Measurements from ENCODE around the gene NPHP1. TPM values are rescaled to one million over a fixed set of nuclear protein-coding genes. Genes with fewer than 3 reads are reported as not detected.
"Not testable (repeated sequence)": the region's sequence is repeated elsewhere in the genome, so short reads cannot be mapped to it uniquely, and the experiment has no call there.

The NPHP1 gene
- total and polyA plus RNA-seq, 4 experiments from 2014 or later, result 0.23 to 1.3 (median 0.91) TPM

- ChIA-PET POLR2A (ENCODE audit: partially characterized antibody) (no interaction called here), CTCF (ENCODE audit: partially characterized antibody) (no interaction called here)
- intact Hi-C loops (cut with micrococcal nuclease), result no loop called here
- peaks cover 17 to 28% of the 10 kb centered on the region in 2 donors for H3K27me3 Mint-ChIP-seq
- Histone ChIP-seq H3K27me3 (ENCODE audit: insufficient read depth, low read length) (no peaks in the 10 kb centered on the region), H3K9me3 (ENCODE audit: control insufficient read depth in 1 of 2, low read length in 2 of 2) (no peaks in the 10 kb centered on the region), H3K36me3 (ENCODE audit: insufficient read depth, low read length) (no peaks in the 10 kb centered on the region), H3K4me1 (ENCODE audit: insufficient read depth, low read length) (no peaks in the 10 kb centered on the region), H3K4me3 (ENCODE audit: low read length in 2 of 2) (no peak overlapping the region), H3K27ac (ENCODE audit: low read depth, low read length) (no peak overlapping the region)
- peaks cover 0 to 2% (median 0%) of the 10 kb centered on the region in 8 donors for H3K9me3 Mint-ChIP-seq
- no peak overlapping the region for H3K4me3 Mint-ChIP-seq
- no peak for DNase-seq
- no peaks in the 10 kb centered on the region for H3K36me3 Mint-ChIP-seq
- H3K27ac Mint-ChIP-seq, result no peak overlapping the region
- peaks cover 0 to 1% (median under 1%) of the 10 kb centered on the region in 4 donors for H3K4me1 Mint-ChIP-seq
These were observed 103.5 kb downstream of the NPHP1 start for GRCh38 chr2:110101280-110101844.

DNA sequence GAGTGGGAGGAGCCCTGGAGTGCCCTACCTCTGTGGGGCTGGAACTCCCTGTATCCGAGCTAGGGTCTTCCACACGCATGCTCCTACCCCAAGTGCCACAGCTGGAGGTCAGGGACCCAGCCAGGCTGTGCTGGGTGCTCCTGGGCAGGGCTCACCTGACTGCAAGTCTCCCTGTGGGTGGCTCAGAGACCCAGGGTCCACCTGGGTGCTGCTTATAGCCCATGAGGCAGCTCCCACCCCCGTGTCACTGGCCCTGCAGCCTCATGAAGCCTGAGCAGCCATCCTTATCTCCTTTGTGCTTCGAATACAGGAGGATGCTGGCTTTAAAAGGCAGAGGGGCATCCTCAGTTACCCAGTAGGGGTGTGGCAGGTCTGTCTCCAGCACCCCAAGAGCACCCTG, 103.9 kb downstream of the NPHP1 start:
- DNase-seq; CTCF ChIA-PET (ENCODE audit: partially characterized antibody): not testable (repeated sequence)
- H3K27me3 Mint-ChIP-seq, result peaks cover 14 to 24% of the 10 kb centered on the region in 2 donors

GRCh38 chr2:110100480-110100879, 104.3 kb downstream of the NPHP1 start:
- POLR2A ChIA-PET (ENCODE audit: partially characterized antibody), result no interaction called here
- H3K9me3 ChIP-seq (ENCODE audit: control insufficient read depth in 1 of 2, low read length in 2 of 2), result no peaks in the 10 kb centered on the region
- intact Hi-C loops (cut with micrococcal nuclease), result no loop called here
- no peak overlapping the region for H3K27ac ChIP-seq (ENCODE audit: low read depth, low read length)
- H3K27ac Mint-ChIP-seq, result no peak overlapping the region
- CTCF ChIA-PET (ENCODE audit: partially characterized antibody), result no interaction called here
- no peaks in the 10 kb centered on the region for H3K4me1 ChIP-seq (ENCODE audit: insufficient read depth, low read length)
- H3K4me3 ChIP-seq (ENCODE audit: low read length in 2 of 2), result no peak overlapping the region
- H3K9me3 Mint-ChIP-seq, result peaks cover 0 to 2% (median 0%) of the 10 kb centered on the region in 8 donors
- no peak for DNase-seq
- H3K4me3 Mint-ChIP-seq, result no peak overlapping the region
- H3K36me3 ChIP-seq (ENCODE audit: insufficient read depth, low read length), result no peaks in the 10 kb centered on the region
- peaks cover 0 to 1% (median under 1%) of the 10 kb centered on the region in 4 donors for H3K4me1 Mint-ChIP-seq
- peaks cover 14 to 22% of the 10 kb centered on the region in 2 donors for H3K27me3 Mint-ChIP-seq
- no peaks in the 10 kb centered on the region for H3K36me3 Mint-ChIP-seq
- no peaks in the 10 kb centered on the region for H3K27me3 ChIP-seq (ENCODE audit: insufficient read depth, low read length)

More for the DNA sequence above, 103.9 kb downstream of the NPHP1 start:
- H3K27ac ChIP-seq (ENCODE audit: low read depth, low read length); H3K27me3 ChIP-seq (ENCODE audit: insufficient read depth, low read length); H3K27ac Mint-ChIP-seq; POLR2A ChIA-PET (ENCODE audit: partially characterized antibody); H3K36me3 Mint-ChIP-seq; H3K4me3 ChIP-seq (ENCODE audit: low read length in 2 of 2); intact Hi-C loops (cut with micrococcal nuclease); H3K4me3 Mint-ChIP-seq; H3K9me3 Mint-ChIP-seq; H3K36me3 ChIP-seq (ENCODE audit: insufficient read depth, low read length); H3K9me3 ChIP-seq (ENCODE audit: control insufficient read depth in 1 of 2, low read length in 2 of 2); H3K4me1 ChIP-seq (ENCODE audit: insufficient read depth, low read length); H3K4me1 Mint-ChIP-seq: not testable (repeated sequence)

GRCh38 chr2:110099471-110100225, 105.2 kb downstream of the NPHP1 start:
- CTCF ChIA-PET (ENCODE audit: partially characterized antibody), result no interaction called here
- no peak for DNase-seq
- no peaks in the 10 kb centered on the region for H3K9me3 ChIP-seq (ENCODE audit: control insufficient read depth in 1 of 2, low read length in 2 of 2)
- H3K27me3 Mint-ChIP-seq, result peaks cover 10 to 18% of the 10 kb centered on the region in 2 donors
- H3K27ac ChIP-seq (ENCODE audit: low read depth, low read length), result no peak overlapping the region
- no peaks in the 10 kb centered on the region for H3K27me3 ChIP-seq (ENCODE audit: insufficient read depth, low read length)
- H3K9me3 Mint-ChIP-seq, result peaks cover 0 to 2% (median 0%) of the 10 kb centered on the region in 8 donors
- H3K4me3 Mint-ChIP-seq, result no peak overlapping the region
- H3K36me3 ChIP-seq (ENCODE audit: insufficient read depth, low read length), result no peaks in the 10 kb centered on the region
- no peak overlapping the region for H3K4me3 ChIP-seq (ENCODE audit: low read length in 2 of 2)
- intact Hi-C loops (cut with micrococcal nuclease), result no loop called here
- POLR2A ChIA-PET (ENCODE audit: partially characterized antibody), result no interaction called here
- no peaks in the 10 kb centered on the region for H3K4me1 ChIP-seq (ENCODE audit: insufficient read depth, low read length)
- no peak overlapping the region for H3K27ac Mint-ChIP-seq
- H3K36me3 Mint-ChIP-seq, result no peaks in the 10 kb centered on the region
- H3K4me1 Mint-ChIP-seq, result peaks cover 0 to 1% (median under 1%) of the 10 kb centered on the region in 4 donors

- Histone ChIP-seq H3K36me3 (ENCODE audit: insufficient read depth, low read length) (no peaks in the 10 kb centered on the region), H3K4me1 (ENCODE audit: insufficient read depth, low read length) (no peaks in the 10 kb centered on the region), H3K27me3 (ENCODE audit: insufficient read depth, low read length) (no peaks in the 10 kb centered on the region), H3K4me3 (ENCODE audit: low read length in 2 of 2) (no peak overlapping the region), H3K9me3 (ENCODE audit: control insufficient read depth in 1 of 2, low read length in 2 of 2) (no peaks in the 10 kb centered on the region), H3K27ac (ENCODE audit: low read depth, low read length) (no peak overlapping the region)
- CTCF ChIA-PET (ENCODE audit: partially characterized antibody), result no interaction called here
- peaks cover 4 to 12% of the 10 kb centered on the region in 2 donors for H3K27me3 Mint-ChIP-seq
- H3K27ac Mint-ChIP-seq, result no peak overlapping the region
- H3K36me3 Mint-ChIP-seq, result no peaks in the 10 kb centered on the region
- no peak for DNase-seq
- H3K4me3 Mint-ChIP-seq, result no peak overlapping the region
- H3K9me3 Mint-ChIP-seq, result peaks cover 0 to 2% (median 0%) of the 10 kb centered on the region in 8 donors
- POLR2A ChIA-PET (ENCODE audit: partially characterized antibody), result no interaction called here
- intact Hi-C loops (cut with micrococcal nuclease), result no loop called here
- peaks cover 0 to 1% (median under 1%) of the 10 kb centered on the region in 4 donors for H3K4me1 Mint-ChIP-seq
These were observed 105.8 kb downstream of the NPHP1 start for GRCh38 chr2:110099038-110099425.

GRCh38 chr2:110097506-110098220, 107.2 kb downstream of the NPHP1 start:
- POLR2A ChIA-PET (ENCODE audit: partially characterized antibody), result no interaction called here
- Histone ChIP-seq H3K36me3 (ENCODE audit: insufficient read depth, low read length) (no peaks in the 10 kb centered on the region), H3K27me3 (ENCODE audit: insufficient read depth, low read length) (no peaks in the 10 kb centered on the region), H3K27ac (ENCODE audit: low read depth, low read length) (no peak overlapping the region), H3K4me3 (ENCODE audit: low read length in 2 of 2) (no peak overlapping the region), H3K4me1 (ENCODE audit: insufficient read depth, low read length) (no peaks in the 10 kb centered on the region), H3K9me3 (ENCODE audit: control insufficient read depth in 1 of 2, low read length in 2 of 2) (no peaks in the 10 kb centered on the region)
- intact Hi-C loops (cut with micrococcal nuclease), result no loop called here
- Mint-ChIP-seq H3K36me3 (no peaks in the 10 kb centered on the region), H3K27ac (no peak overlapping the region), H3K4me3 (no peak overlapping the region), H3K4me1 (peaks cover 0 to 1% (median under 1%) of the 10 kb centered on the region in 4 donors), H3K27me3 (peaks cover 3 to 8% of the 10 kb centered on the region in 2 donors), H3K9me3 (no peaks in the 10 kb centered on the region)
- CTCF ChIA-PET (ENCODE audit: partially characterized antibody), result no interaction called here
- no peak for DNase-seq

DNA sequence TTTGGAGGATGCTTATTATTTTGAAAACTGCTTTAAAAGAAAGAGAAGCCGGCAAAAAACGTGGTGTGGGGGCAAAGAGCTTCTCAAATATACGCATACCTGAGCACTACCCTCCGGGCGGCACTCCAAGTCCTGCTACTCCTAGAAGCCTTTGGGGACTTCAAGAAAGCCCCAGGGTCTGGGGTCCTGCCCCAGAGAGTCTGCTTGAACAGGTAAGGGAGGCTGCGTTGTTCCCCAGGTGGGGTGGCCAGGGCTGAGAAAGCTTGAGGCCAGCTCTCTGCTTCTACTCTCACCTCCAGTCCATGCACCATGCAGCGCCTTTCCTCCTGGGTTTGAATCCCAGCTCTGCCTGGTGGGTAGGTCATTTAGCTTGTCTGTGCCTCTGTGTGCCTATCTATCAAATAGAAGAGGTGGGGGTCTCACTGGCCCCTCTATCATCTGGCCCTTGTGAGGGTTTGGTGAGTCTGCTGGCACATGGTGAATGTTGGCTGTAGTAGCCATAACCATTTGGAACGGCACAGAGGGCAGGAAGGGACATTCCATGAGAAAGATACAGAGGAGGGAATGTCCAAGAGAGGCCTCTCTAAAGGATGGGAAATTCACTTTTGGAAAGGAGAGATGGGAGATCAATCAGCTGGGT, 108.7 kb downstream of the NPHP1 start:
- ChIA-PET CTCF (ENCODE audit: partially characterized antibody) (no interaction called here), POLR2A (ENCODE audit: partially characterized antibody) (no interaction called here)

More for the DNA sequence above, 108.7 kb downstream of the NPHP1 start:
- no peak overlapping the region for H3K4me3 Mint-ChIP-seq
- no peaks in the 10 kb centered on the region for H3K9me3 ChIP-seq (ENCODE audit: control insufficient read depth in 1 of 2, low read length in 2 of 2)
- intact Hi-C loops (cut with micrococcal nuclease), result no loop called here
- H3K4me3 ChIP-seq (ENCODE audit: low read length in 2 of 2), result no peak overlapping the region
- no peak for DNase-seq
- no peaks in the 10 kb centered on the region for H3K4me1 Mint-ChIP-seq
- H3K36me3 Mint-ChIP-seq, result no peaks in the 10 kb centered on the region
- no peak overlapping the region for H3K27ac Mint-ChIP-seq
- no peaks in the 10 kb centered on the region for H3K9me3 Mint-ChIP-seq
- H3K27me3 Mint-ChIP-seq, result no peaks in the 10 kb centered on the region
- H3K27ac ChIP-seq (ENCODE audit: low read depth, low read length), result no peak overlapping the region
- H3K27me3 ChIP-seq (ENCODE audit: insufficient read depth, low read length), result no peaks in the 10 kb centered on the region
- H3K36me3 ChIP-seq (ENCODE audit: insufficient read depth, low read length), result no peaks in the 10 kb centered on the region
- no peaks in the 10 kb centered on the region for H3K4me1 ChIP-seq (ENCODE audit: insufficient read depth, low read length)

Measured in CD4-positive, alpha-beta memory T cell (primary cell).